NCI-H2227 (cell line): ENCODE measurements around the gene SLC7A6.

Source experiments
- DNase-seq: peaks from one replicate; lab custom pipeline; 2025; ENCODE audit not compliant: unreplicated experiment; lab: John Stamatoyannopoulos, UW

Gene SLC7A6

DNA sequence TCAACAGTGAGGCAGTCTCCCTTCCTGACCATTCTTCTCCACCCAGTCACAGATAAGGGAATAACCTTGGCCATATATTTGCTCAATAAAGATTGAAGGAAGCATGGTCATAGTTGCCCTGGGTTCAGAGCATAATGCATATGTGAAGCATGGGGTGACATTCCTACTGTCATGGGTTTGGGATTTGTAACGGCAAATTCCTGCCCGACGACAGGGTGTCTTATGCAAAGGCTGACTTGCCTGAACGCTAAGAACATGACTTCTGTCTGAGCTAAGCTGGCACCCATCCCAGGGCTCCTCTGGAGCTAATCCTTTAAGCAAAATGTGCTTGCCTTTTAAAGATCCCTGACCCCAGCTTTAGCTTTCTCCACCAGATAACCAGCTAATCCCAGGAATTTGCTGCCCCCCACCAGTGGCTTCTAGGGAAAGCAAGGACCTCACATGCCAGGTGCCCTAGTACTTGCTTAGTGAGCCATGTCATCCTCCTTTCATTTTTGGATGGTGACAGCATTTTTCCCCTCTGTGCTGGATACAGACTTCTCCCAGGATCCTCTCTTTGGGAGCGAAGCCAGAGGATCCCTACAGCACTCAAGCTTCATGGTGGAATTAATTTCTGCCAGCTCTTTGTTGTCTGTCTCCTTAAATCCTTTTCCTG is 34.7 kb downstream of the SLC7A6 start:
- no peak for DNase-seq

DNA sequence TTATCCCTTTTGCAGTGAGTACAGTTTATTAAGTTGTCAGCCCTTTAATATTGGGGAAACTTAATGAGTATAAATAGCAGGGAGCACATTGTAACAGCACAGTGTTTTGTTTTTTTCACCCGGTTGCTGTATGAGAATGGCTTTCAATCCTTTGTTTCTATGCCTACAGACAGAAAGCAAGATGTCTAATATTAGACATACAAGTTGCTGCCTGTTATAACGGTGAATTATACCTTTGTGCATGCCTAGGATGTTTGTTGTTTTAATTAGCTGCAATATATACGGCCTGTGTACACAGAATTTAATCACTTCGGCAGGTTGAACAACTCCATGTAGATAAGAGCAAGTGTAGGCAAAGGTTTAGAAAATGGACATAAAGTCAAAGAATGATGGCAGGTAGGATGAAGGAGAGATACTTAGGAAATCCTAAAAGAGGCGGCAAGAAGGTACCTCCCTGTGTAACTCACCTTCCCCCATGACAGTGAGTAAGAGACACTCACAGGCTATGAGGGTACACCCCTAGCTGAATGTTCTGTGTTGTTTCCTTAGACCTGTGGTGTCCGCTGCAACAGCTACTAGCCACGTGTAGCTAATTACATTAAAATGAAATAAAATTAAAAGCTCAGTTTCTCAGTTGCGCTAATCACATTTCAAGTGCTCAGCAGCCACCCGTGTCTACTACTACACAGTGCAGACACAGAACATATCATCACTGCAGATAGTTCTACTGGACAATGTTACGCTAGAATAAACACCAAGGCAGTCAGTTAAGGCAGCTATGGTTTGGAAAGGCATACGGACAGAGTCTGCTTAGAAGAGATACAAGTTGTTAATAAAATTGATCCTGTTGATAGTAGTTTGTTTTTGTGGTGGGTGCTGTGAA is 35.5 kb downstream of the SLC7A6 start:
- no peak for DNase-seq

DNA sequence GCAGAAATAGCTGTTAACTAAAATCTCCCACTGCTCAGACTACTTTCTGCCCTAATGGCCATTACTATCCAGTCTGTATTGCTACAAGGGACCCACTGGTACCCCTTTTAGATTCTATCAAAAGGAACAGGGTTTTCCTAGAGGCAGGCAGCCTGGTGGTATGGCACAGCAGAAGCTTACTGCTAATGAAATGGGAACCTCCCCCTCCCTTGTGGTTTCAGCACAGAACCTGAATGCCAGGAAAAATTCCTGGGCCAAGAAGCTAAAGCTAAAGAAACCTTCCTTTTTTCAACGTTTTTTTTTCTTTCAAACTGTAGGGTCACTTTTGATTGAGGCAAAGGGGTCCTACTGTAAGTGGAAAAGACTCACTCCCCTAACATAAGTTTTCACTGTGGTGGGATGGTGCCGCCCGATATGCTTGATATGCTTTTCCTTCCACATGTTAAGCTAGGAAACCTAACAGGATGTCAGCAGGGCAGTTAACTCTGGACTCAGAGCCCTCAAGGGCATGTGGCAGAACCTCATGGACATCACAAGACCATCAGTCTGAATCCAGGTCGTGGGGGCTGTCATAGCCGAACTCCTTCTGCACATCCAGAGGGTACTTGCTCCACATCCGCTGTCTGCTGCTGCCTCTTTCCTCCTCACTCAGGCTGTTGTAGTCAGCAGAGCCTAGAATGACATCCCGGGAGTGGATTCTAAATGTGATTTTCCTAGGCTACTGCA is 36.6 kb downstream of the SLC7A6 start:
- no peak for DNase-seq

GRCh38 chr16:68306633-68307032 is 42.3 kb downstream of the SLC7A6 start:
- DNase-seq: no peak

DNA sequence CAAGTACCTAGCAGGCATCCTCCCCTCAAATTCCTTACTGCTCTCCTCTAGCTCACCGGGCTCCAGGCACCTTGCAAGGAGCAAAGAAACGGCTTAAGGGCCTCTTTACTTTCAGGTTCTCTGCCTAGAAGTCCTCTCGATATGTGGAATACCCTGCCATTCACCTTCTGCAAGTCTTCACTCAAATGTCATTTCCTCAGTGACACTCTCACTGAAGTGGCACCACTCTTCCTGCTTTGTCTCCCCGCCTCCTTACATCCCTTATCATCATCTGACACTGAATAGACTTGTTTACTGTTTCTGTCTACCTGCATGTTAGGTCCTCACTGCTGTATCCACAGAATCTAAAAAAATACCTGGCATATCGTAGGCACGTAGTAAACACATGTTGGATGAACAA is 45.5 kb downstream of the SLC7A6 start:
- no peak for DNase-seq

DNA sequence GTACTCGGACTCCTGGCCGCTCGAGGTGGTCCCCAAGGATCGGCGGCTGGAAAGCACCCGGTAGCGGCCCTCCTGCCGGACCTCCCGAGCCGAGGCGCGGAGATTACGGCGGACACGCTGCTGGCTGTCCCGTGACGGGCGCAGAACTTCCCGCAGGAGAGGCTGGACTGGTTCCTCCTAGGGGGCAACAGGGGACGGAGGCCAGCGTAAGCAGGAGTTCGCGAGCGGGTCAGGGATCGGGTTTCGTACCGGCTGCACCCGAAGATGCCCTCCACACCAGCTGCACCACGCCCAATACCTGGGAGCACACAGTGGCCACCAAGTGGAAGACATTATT is 46.1 kb downstream of the SLC7A6 start:
- DNase-seq: peak; percentile 21

- DNase-seq: peak; percentile 92
Measured at GRCh38 chr16:68310774-68311511, 46.6 kb downstream of the SLC7A6 start, which contains the start of the genes PRMT7 and SLC7A6OS. PRMT7 (plus strand) TSS chr16:68311019; CDS start chr16:68315980, 4,961 bp downstream. SLC7A6OS (minus strand) TSS chr16:68310946; CDS start chr16:68310926, 20 bp downstream.

GRCh38 chr16:68313116-68313515 is 48.8 kb downstream of the SLC7A6 start:
- no peak for DNase-seq

- DNase-seq: no peak
Measured at GRCh38 chr16:68319185-68319908, 55.0 kb downstream of the SLC7A6 start.

- no peak for DNase-seq
Measured at GRCh38 chr16:68324336-68324735, 60.0 kb downstream of the SLC7A6 start.

DNA sequence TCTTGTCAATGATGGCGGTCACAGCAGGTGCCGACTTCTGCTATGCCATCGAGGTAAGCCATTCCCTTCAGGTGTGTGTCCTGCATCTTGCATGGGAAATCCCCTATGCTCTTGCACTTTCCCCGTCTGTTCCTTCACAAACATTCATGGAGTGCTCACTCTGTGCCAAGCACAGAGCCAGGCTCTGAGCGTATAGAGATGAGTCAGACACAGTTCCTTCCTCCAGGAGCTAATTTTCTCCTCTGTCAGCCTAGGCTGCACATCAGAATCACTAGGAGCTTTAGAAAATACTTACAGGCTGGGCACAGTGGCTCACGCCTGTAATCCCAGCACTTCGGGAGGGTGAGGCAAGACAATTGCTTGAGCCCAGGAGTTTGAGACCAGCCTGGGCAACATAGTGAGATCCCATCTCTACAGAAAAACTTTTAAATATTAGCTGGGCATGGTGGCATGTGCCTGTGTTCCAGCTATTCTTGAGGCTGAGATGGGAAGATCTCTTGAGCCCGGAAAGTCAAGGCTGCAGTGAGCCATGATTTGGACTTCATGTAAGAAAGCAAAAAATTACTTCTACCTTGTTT is 60.5 kb downstream of the SLC7A6 start:
- DNase-seq: no peak

- peak; percentile 83 for DNase-seq
Measured at GRCh38 chr16:68328151-68328859, 64.0 kb downstream of the SLC7A6 start.

DNA sequence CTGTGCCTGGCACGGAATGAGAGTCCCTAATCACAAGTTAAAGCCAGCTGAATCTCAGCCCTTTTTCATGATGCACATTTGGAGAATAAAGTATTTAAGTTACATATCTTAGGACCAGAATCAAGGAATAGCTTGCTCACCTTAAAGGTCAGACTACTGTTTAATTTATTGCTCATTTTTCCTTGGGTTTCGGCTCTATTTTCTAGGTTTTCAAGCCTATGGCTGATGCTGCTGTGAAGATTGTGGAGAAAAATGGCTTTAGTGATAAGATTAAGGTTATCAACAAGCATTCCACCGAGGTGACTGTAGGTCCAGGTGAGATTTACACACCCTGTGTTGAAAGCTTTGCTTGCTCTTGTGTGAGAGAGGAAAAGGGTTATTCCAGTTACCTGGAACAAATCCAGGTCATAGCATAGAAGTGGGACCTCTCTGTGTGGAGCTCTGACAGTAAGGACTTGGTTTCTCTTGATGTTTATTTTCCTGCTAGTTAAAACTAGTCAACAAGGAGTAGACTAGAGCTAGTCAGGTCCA is 64.6 kb downstream of the SLC7A6 start:
- DNase-seq: no peak

DNA sequence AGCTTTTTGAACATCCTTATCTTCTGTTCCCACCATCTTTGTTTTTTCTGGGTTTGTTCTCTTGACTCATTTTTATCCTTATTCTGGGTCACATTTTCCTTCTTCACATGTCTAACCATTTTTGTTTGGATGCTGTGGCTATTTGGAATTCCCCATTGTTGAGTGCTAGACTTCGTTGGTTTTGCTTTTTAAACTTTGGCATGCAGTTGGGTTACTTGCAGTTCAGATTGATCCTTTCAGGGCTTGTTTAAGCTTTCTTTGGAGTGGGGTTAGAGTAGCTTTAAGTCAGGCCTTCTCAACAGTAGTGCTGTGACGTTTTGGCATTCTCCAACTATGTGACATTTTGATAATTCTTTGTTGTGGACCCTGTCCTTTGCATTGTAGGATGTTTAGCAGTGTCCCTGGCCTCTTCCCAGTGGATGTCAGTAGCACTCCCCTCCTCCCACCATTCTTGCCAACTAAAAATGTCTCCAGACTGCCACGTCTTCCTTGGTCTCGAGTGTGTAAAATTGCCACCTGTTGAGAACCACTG is 67.6 kb downstream of the SLC7A6 start:
- no peak for DNase-seq

- DNase-seq: peak; percentile 40
Measured at GRCh38 chr16:68332411-68333121, 68.2 kb downstream of the SLC7A6 start.

GRCh38 chr16:68335175-68335574 is 70.8 kb downstream of the SLC7A6 start:
- DNase-seq: no peak

- no peak for DNase-seq
Measured at GRCh38 chr16:68338326-68339119, 74.2 kb downstream of the SLC7A6 start.
